ENCODE results near the gene COL20A1. TPM values are rescaled to one million over a fixed set of nuclear protein-coding genes. Genes with fewer than 3 reads are reported as not detected.

Gene COL20A1
- total RNA-seq, 2 donors from 2014 or later = not detected

- H3K4me1 ChIP-seq = peaks cover 11% of the 10 kb centered on the region
- no peak for DNase-seq
These were observed 7.1 kb upstream of the COL20A1 start for GRCh38 chr20:63285636-63286615.

GRCh38 chr20:63286781-63287696, 5.9 kb upstream of the COL20A1 start:
- intact Hi-C loops (cut with DNase I) = no loop called here
- DNase-seq (no peak), ATAC-seq (no peak)
- Histone ChIP-seq H3K9me3 (no peaks in the 10 kb centered on the region), H3K27me3 (no peaks in the 10 kb centered on the region), H3K36me3 (replicated peaks in 1 of 2; ENCODE audit: insufficient read depth in 1 of 2, low read depth in 2 of 2) (peaks cover 5 to 16% of the 10 kb centered on the region in 2 donors), H3K4me3 (no peak overlapping the region), H3K27ac (no peak overlapping the region), H3K4me1 (peaks cover 14% of the 10 kb centered on the region)
- TF ChIP-seq CTCF (IDR thresholded peaks at IDR 0.05) (no peak), POLR2A (IDR thresholded peaks at IDR 0.05) (no peak)
- WGBS, 2 donors = 83 to 84% methylated on average over 11 to 23 of the region's 23 CpGs

More at GRCh38 chr20:63285636-63286615, 7.1 kb upstream of the COL20A1 start:
- H3K9me3 ChIP-seq = no peaks in the 10 kb centered on the region
- H3K36me3 ChIP-seq (replicated peaks in 1 of 2; ENCODE audit: insufficient read depth in 1 of 2, low read depth in 2 of 2) = peaks cover 5 to 16% of the 10 kb centered on the region in 2 donors
- H3K27me3 ChIP-seq = no peaks in the 10 kb centered on the region
- intact Hi-C loops (cut with DNase I) = no loop called here
- WGBS, 2 donors = 93% methylated on average over 29 to 44 of the region's 44 CpGs
- no peak overlapping the region for H3K4me3 ChIP-seq
- no peak overlapping the region for H3K27ac ChIP-seq
- TF ChIP-seq CTCF (IDR thresholded peaks at IDR 0.05) (no peak), POLR2A (IDR thresholded peaks at IDR 0.05) (no peak)
- ATAC-seq = no peak

DNA sequence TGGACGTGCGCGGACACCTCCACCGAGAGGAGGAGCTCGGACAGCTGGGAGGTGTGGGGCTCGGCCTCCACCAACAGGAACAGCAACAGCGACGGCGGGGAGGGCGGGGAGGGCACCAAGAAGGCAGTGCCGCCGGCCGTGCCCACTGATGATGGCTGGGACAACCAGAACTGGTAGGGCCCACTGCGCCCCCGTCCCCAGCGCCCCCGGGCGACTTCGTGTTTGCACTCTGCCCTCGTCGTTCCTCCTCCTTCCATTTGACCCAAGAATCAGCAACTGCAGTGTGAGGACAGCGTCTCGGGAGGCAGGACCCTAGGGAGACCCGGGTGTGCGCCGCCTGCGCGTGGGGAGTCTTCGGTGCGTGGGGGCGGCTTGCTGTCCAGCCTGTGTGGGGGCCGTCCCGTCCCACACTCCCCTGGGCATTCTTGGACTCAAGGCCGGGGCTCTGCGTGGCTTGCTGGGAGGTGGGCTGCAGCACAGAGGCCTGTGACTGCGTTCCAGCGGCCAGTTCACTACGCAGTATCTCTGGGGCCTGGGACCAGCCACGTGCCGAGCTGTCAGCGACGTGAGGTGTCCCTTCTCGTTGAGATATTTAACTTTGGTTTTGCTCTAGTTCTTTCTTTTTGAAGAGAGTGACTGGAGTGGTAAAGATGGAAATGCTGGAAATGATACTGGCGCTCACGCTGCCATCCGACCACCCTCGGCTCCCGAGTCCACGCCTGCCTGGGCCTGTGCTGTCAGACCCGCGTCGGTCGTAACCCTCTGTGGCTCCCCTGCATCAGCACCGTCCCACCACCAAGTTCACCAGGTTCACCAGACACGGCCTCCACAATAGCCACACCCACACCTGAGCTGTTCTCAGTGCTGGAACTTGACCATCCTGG, 5.0 kb upstream of the COL20A1 start:
- Histone ChIP-seq H3K36me3 (replicated peaks in 1 of 2; ENCODE audit: insufficient read depth in 1 of 2, low read depth in 2 of 2) (peaks cover 5 to 13% of the 10 kb centered on the region in 2 donors), H3K4me3 (no peak overlapping the region), H3K9me3 (no peaks in the 10 kb centered on the region), H3K27me3 (no peaks in the 10 kb centered on the region), H3K4me1 (peaks cover 14% of the 10 kb centered on the region), H3K27ac (no peak overlapping the region)
- WGBS, 2 donors = 91 to 93% methylated on average over 45 to 49 of the region's 55 CpGs
- DNase-seq (no peak), ATAC-seq (no peak)
- TF ChIP-seq POLR2A (IDR thresholded peaks at IDR 0.05) = no peak
- no peak for TF ChIP-seq CTCF (IDR thresholded peaks at IDR 0.05)
- intact Hi-C loops (cut with DNase I) = no loop called here

DNA sequence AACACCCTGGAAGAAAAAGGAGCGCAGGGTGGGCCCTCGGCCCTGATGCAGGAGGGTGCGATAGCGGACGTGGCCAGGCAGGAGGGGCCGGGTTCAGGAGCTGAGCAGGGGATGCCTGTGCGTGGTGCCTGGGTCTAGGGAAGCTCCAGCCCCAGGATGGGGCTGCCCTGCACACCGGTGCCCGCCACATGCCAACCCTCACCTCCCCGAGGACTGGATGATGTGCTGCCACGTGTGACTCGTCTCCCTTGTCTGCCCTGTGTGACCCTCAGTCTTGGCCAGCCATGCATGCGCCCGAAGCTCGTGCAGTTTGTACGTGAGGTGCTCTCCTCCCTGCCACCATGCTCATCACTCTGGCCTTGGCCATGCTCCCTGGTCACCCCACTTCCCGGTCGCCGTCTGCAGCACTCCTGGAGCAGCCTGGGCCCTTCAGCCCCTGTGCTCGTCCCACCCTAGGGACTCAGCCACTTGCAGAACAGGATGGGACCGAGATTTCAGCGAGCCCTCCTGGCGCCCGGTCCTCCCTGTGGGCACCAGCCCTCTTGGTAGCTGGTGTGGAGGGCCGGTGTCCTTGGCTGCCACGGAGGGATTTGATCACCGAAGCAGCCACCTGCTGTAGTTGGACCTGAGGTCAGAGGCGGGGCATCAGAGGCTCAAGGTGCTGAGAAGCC, 4.3 kb upstream of the COL20A1 start:
- ATAC-seq = no peak
- 73 to 88% methylated on average over 16 to 28 of the region's 28 CpGs for WGBS, 2 donors
- intact Hi-C loops (cut with DNase I) = no loop called here

More for the DNA sequence above, 4.3 kb upstream of the COL20A1 start:
- Histone ChIP-seq H3K27ac (no peak overlapping the region), H3K4me1 (peaks cover 14% of the 10 kb centered on the region), H3K27me3 (no peaks in the 10 kb centered on the region), H3K4me3 (no peak overlapping the region), H3K36me3 (replicated peaks in 1 of 2; ENCODE audit: insufficient read depth in 1 of 2, low read depth in 2 of 2) (peaks cover 5 to 7% of the 10 kb centered on the region in 2 donors), H3K9me3 (no peaks in the 10 kb centered on the region)
- TF ChIP-seq CTCF (IDR thresholded peaks at IDR 0.05) = no peak
- DNase-seq = peak in 2 of 4 donors; percentile 30 to 46
